ENCODE results near the gene DACH1. TPM values are rescaled to one million over a fixed set of nuclear protein-coding genes. Genes with fewer than 3 reads are reported as not detected.

The DACH1 gene
- total and polyA plus RNA-seq, 2 donors (not counting 3 experiments of a cell fraction or from before 2014, with no cell fraction given), result 8.6 to 28.3 TPM

GRCh38 chr13:71596116-71596515 lies 270.9 kb downstream of the DACH1 start:
- intact Hi-C loops (cut with micrococcal nuclease), result no loop called here
- H3K4me3 ChIP-seq (replicated peaks in 1 of 3; ENCODE audit: insufficient read depth in 1 of 3, low read depth in 1 of 3, low read length in 3 of 3), result no peak overlapping the region
- no peak overlapping the region for H3K4me2 ChIP-seq (ENCODE audit: insufficient read depth, low read length)
- no peaks in the 10 kb centered on the region for H3K9me1 ChIP-seq (replicated peaks; ENCODE audit: control insufficient read depth, extremely low read depth, insufficient read depth, low read length)
- H3K4me1 ChIP-seq (ENCODE audit: control insufficient read depth, extremely low read depth, insufficient read depth, low read length), result no peaks in the 10 kb centered on the region
- TF ChIP-seq MYC (IDR thresholded peaks at IDR 0.05; ENCODE audit: low read depth, low read length) (no peak), EZH2 (IDR thresholded peaks at IDR 0.05; ENCODE audit: borderline replicate concordance, low read depth, low read length, severe bottlenecking) (no peak), FOS (IDR thresholded peaks at IDR 0.05; ENCODE audit: borderline replicate concordance, insufficient read depth, low read length) (no peak), POLR2AphosphoS5 (IDR thresholded peaks at IDR 0.05; ENCODE audit: insufficient read depth, low read depth, low read length) (no peak), CTCF (IDR thresholded peaks at IDR 0.05; ENCODE audit: extremely low read depth in 1 of 2, insufficient read depth in 1 of 2, low read depth in 1 of 2, low read length in 2 of 2) (no peak), JUN (IDR thresholded peaks at IDR 0.05; ENCODE audit: borderline replicate concordance, insufficient read depth, insufficient read length, low read depth) (no peak)
- TF ChIP-seq, protein P1, sequence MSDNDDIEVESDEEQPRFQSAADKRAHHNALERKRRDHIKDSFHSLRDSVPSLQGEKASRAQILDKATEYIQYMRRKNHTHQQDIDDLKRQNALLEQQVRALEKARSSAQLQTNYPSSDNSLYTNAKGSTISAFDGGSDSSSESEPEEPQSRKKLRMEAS (IDR thresholded peaks at IDR 0.05; ENCODE audit: insufficient read depth, insufficient read length), result no peak
- no peaks in the 10 kb centered on the region for H3K79me2 ChIP-seq (ENCODE audit: control insufficient read depth, insufficient read depth, low read length)
- H3K9me3 ChIP-seq (replicated peaks; ENCODE audit: control insufficient read depth, insufficient read depth, low read length), result no peaks in the 10 kb centered on the region
- no peaks in the 10 kb centered on the region for H3K27me3 ChIP-seq (ENCODE audit: control insufficient read depth in 2 of 2, insufficient read depth in 2 of 2, low read length in 2 of 2)
- dilution Hi-C loops (cut with MboI; ENCODE audit: extremely low pct_ligation_motif_present, low sequenced_read_pairs), result no loop called here
- H2AFZ ChIP-seq (ENCODE audit: low read depth, low read length), result no peak overlapping the region
- POLR2A ChIA-PET, result no interaction called here
- CTCF ChIA-PET, result no interaction called here
- no peak overlapping the region for H3K27ac ChIP-seq (ENCODE audit: insufficient read depth, low read depth, low read length)
- no peaks in the 10 kb centered on the region for H3K36me3 ChIP-seq (ENCODE audit: control insufficient read depth in 2 of 2, extremely low read depth in 1 of 2, insufficient read depth in 2 of 2, low read length in 2 of 2)
- no TSS peak for BruUV-seq (replicated peaks)
- no peak overlapping the region for H3K9ac ChIP-seq (replicated peaks; ENCODE audit: extremely low read depth, insufficient read depth, low read length)
- H4K20me1 ChIP-seq (replicated peaks; ENCODE audit: control insufficient read depth, extremely low read depth, insufficient read depth, low read length), result no peaks in the 10 kb centered on the region
- FAIRE-seq (no peak), DNase-seq (ENCODE audit: low read depth, low spot score) (no peak)

Measured in endothelial cell of umbilical vein (primary cell).